ENCODE results near the gene VASH2. TPM values are rescaled to one million over a fixed set of nuclear protein-coding genes. Genes with fewer than 3 reads are reported as not detected.

Gene VASH2
- total and polyA plus RNA-seq, 12 donors, result 0.16 to 5.5 (median 0.29) TPM; not detected in 3

DNA sequence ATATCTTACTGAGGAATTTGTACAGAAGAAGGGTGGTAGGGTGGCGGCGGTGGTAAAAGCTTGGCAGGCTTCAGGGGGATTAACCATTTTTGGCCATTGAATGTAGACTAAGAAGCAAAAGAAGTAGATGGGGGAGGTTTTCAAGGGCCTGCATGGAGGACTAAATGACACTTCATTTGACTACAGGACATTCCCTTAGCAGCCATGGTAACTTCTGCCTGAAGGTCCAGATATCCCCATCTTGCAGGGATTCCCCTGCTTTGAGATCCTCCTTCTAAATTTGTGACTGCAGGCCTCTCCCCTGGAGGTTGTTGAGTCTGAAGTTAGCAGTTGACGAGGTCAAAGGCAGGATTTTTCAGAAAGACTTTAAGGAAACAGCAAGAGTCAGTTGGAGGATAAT, 4.8 kb downstream of the VASH2 start:
- H3K27me3 ChIP-seq, result peaks cover 6% of the 10 kb centered on the region
- H3K36me3 ChIP-seq (replicated peaks in 1 of 2), result no peaks in the 10 kb centered on the region
- H3K9me3 ChIP-seq (replicated peaks in 1 of 3), result no peaks in the 10 kb centered on the region
- WGBS, 4 donors, result 91 to 98% (median 96%) methylated on average over 3 of the region's 3 CpGs
- peaks cover 9 to 10% of the 10 kb centered on the region in 2 donors for H3K4me1 ChIP-seq (replicated peaks in 1 of 2)
- TF ChIP-seq, protein P1, sequence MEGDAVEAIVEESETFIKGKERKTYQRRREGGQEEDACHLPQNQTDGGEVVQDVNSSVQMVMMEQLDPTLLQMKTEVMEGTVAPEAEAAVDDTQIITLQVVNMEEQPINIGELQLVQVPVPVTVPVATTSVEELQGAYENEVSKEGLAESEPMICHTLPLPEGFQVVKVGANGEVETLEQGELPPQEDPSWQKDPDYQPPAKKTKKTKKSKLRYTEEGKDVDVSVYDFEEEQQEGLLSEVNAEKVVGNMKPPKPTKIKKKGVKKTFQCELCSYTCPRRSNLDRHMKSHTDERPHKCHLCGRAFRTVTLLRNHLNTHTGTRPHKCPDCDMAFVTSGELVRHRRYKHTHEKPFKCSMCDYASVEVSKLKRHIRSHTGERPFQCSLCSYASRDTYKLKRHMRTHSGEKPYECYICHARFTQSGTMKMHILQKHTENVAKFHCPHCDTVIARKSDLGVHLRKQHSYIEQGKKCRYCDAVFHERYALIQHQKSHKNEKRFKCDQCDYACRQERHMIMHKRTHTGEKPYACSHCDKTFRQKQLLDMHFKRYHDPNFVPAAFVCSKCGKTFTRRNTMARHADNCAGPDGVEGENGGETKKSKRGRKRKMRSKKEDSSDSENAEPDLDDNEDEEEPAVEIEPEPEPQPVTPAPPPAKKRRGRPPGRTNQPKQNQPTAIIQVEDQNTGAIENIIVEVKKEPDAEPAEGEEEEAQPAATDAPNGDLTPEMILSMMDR (IDR thresholded peaks at IDR 0.05), result no peak
- TF ChIP-seq POLR2A (IDR thresholded peaks at IDR 0.05), result no peak
- DNase-seq, result no peak
- intact Hi-C loops (cut with DNase I), result no loop called here
- no peak overlapping the region for H3K4me3 ChIP-seq
- no peak overlapping the region for H3K27ac ChIP-seq

DNA sequence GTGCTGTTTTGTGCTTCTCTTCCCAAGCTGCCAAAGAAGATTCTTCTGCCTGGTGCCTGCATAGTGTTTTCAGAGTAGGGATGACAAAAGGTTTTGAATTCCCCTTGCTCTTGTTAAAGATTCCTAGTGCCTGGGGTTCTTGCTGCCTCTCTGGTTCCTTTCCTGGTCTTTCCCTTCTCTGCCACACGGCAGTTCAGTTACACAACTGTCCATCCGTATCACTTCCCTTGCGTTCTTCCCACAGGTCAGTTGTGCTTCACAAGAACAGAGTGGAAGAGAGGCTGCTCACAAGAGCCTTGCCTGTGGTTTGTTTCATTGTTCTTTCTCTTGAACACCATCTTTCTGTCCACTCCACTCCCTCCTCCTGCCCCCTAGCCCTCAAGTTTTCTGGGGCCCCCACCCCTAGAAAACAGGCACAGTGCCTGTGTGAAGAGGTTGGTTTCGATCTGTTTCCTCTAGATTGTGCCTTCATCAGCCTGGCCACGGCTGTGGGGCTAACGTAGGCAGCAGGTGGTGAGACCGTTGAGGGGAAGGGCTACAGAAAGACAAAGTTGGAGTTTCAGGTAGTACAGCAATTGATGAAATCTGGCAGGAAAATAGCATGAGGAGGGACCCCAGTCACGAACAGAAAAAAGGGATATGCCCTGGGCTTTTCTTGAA, 5.8 kb downstream of the VASH2 start:
- DNase-seq, result no peak
- H3K4me3 ChIP-seq, result no peak overlapping the region
- intact Hi-C loops (cut with DNase I), result no loop called here
- 70 to 86% (median 79%) methylated on average over 8 of the region's 8 CpGs for whole genome bisulfite sequencing, 4 donors
- H3K9me3 ChIP-seq (replicated peaks in 1 of 3), result no peaks in the 10 kb centered on the region
- no peaks in the 10 kb centered on the region for H3K36me3 ChIP-seq (replicated peaks in 1 of 2)
- peaks cover 1% of the 10 kb centered on the region for H3K27me3 ChIP-seq
- peaks cover under 1% of the 10 kb centered on the region in 2 donors for H3K4me1 ChIP-seq (replicated peaks in 1 of 2)
- H3K27ac ChIP-seq, result no peak overlapping the region
- TF ChIP-seq POLR2A (IDR thresholded peaks at IDR 0.05), result no peak
- TF ChIP-seq, protein P1 (IDR thresholded peaks at IDR 0.05), result no peak

DNA sequence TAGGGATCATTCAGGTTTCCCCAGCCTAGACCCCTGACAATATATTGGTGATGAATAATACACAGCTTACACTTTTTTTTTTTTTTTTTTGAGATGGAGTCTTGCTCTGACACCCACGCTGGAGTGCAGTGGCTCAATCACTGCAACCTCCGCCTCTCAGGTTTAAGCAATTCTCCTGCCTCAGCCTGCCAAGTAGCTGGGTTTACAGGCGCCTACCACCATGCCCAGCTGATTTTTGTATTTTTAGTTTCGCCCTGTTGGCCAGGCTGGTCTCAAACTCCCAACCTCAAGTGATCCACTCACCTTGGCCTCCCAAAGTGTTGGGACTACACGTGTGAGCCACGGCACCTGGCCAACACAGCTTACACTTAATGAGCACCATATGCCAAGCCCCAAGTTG, 7.2 kb downstream of the VASH2 start:
- no peak for TF ChIP-seq POLR2A (IDR thresholded peaks at IDR 0.05)
- TF ChIP-seq, protein P1 (IDR thresholded peaks at IDR 0.05), result no peak
- 87 to 93% (median 91%) methylated on average over 6 of the region's 6 CpGs for WGBS, 4 donors
- intact Hi-C loops (cut with DNase I), result no loop called here
- DNase-seq, result no peak
- Histone ChIP-seq H3K4me1 (replicated peaks in 1 of 2) (no peaks in the 10 kb centered on the region), H3K4me3 (no peak overlapping the region), H3K27ac (no peak overlapping the region), H3K36me3 (replicated peaks in 1 of 2) (no peaks in the 10 kb centered on the region), H3K9me3 (replicated peaks in 1 of 3) (no peaks in the 10 kb centered on the region), H3K27me3 (no peaks in the 10 kb centered on the region)

DNA sequence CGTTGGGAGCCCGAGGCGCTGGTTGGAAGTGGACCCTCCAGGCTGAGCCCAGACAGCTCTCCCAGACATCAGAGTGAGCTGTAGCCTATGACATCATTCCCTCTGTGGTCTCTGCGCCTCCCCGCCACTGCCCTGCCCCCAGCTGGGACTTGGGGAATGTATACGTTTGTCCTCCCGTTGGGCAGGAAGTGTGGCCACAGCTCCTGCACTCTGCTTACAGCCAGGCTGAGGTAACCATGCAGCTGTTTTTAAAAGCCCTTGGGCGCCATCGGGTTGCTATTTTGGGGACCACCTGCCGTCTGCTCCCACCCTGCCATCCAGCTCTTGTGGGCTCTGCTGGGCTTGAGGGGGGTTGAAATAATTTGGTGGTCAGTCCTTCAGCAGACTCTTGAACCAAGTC, 7.8 kb downstream of the VASH2 start:
- no peaks in the 10 kb centered on the region for H3K36me3 ChIP-seq (replicated peaks in 1 of 2)
- DNase-seq, result no peak
- no peaks in the 10 kb centered on the region for H3K4me1 ChIP-seq (replicated peaks in 1 of 2)
- H3K4me3 ChIP-seq, result no peak overlapping the region
- H3K27me3 ChIP-seq, result no peaks in the 10 kb centered on the region
- H3K9me3 ChIP-seq (replicated peaks in 1 of 3), result no peaks in the 10 kb centered on the region
- WGBS, 4 donors, result 70 to 85% (median 74%) methylated on average over 4 to 10 of the region's 10 CpGs
- intact Hi-C loops (cut with DNase I), result no loop called here
- no peak overlapping the region for H3K27ac ChIP-seq
- TF ChIP-seq, protein P1 (IDR thresholded peaks at IDR 0.05), result no peak
- TF ChIP-seq POLR2A (IDR thresholded peaks at IDR 0.05), result no peak

All from adrenal gland (tissue), 12 donors.